Activated CD4-positive, alpha-beta T cell treated with anti-CD3 and anti-CD28 coated beads for 4 hours (primary cell): ENCODE results near the gene ARID3A.
"Not testable (repeated sequence)": the region's sequence is repeated elsewhere in the genome, so short reads cannot be mapped to it uniquely, and the experiment has no call there.

Experiments used
- DNase-seq, 2 donors: peaks; one replicate each; pipeline ENCODE4 v3.0.0-alpha.2; 2020

ARID3A gene

GRCh38 chr19:1019980-1020867, 94.4 kb downstream of the ARID3A start:
- DNase-seq, result no peak

GRCh38 chr19:1020868-1021425, 95.1 kb downstream of the ARID3A start, which contains the start of gene TMEM259:
TSS of gene TMEM259 (minus strand) at chr19:1021123. CDS start at chr19:1020996, 127 bp downstream.
- peak; percentile 97 to 99 for DNase-seq

GRCh38 chr19:1023883-1024188, 98.0 kb downstream of the ARID3A start:
- DNase-seq, result not testable (repeated sequence)

GRCh38 chr19:1025080-1025479, 99.2 kb downstream of the ARID3A start:
- not testable (repeated sequence) for DNase-seq
